GM12873 (cell line): ENCODE measurements around the gene MYOM1.

Experiments
- TF ChIP-seq, protein P1 (sequence below): IDR thresholded peaks from 2 replicates; pipeline ENCODE4 v1.5.1; 2012; ENCODE audit warnings: low read depth, mild to moderate bottlenecking, moderate library complexity, low read length, control low read depth; ENCODE audit not compliant: insufficient read depth; ENCODE audit errors: missing control alignments

Gene MYOM1

DNA sequence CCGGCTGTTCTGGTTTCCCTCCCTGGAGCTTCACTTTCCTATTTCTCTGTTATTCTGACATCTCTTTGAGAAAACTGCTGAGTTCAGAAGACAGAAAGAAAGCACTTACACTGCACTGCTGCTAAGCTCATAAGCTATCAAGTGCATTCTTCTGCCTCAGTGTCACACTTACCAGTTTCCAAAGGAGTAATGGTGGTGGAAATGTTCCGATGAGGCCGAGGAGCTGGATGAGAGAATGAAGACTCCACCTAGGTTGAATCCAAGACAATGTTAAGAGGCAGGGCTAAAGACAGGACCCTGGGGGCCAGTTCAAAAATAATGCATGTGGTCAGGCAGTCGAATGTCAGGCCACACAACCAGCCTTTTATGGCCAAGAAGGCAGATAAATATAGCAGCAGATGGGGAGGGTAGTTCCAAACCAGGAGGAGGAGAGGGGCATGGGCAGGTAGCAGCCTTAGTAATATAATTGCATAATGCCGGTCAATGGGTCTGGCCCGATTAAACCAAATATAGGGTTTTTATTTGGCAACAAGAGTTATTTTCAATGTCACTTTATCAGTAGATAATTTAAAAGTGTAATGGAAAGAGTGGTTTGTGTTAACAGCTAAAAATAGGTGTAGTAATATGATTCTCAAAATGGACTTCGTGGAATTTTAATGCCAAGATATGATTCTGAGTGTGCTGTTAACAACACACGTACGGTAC lies at the start of gene MYOM1:
TSS of gene MYOM1 (minus strand) at position 338 of the 705 bp plus-strand sequence. CDS start 4,745 bp downstream, outside the sequence.
- TF ChIP-seq, protein P1, sequence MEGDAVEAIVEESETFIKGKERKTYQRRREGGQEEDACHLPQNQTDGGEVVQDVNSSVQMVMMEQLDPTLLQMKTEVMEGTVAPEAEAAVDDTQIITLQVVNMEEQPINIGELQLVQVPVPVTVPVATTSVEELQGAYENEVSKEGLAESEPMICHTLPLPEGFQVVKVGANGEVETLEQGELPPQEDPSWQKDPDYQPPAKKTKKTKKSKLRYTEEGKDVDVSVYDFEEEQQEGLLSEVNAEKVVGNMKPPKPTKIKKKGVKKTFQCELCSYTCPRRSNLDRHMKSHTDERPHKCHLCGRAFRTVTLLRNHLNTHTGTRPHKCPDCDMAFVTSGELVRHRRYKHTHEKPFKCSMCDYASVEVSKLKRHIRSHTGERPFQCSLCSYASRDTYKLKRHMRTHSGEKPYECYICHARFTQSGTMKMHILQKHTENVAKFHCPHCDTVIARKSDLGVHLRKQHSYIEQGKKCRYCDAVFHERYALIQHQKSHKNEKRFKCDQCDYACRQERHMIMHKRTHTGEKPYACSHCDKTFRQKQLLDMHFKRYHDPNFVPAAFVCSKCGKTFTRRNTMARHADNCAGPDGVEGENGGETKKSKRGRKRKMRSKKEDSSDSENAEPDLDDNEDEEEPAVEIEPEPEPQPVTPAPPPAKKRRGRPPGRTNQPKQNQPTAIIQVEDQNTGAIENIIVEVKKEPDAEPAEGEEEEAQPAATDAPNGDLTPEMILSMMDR = no peak

DNA sequence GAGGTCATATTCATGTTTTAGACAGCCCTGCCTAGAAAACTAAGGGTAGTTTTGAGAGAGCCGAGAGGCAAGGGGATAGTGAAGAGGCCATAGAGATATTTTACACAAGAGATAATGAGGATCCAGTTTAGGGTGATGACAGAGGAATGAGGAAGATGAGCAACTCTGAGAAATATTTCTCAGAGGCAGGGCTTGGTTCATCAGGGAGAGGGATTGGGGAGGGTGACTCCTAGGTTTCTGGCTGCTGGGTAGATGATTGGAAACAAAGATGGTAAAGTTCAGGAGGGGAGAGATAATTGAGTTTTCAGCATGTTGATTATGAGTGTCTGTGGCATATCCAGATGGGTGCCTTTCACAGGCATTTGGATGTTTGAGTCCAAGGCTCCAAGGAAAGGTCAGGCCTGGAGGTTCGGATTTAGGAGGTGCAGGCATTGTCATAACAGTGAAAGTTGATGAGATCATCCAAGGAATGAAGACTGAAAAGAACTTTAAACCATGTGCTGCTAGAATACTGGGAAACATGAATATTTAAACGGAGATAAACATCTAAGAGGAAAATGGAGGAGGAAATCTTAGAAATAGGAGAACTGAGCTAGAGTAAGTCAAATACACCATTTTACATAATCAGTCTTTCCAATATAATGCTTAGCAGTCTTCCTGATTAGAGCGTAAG lies 49.6 kb upstream of the MYOM1 start:
- TF ChIP-seq, protein P1 = no peak

DNA sequence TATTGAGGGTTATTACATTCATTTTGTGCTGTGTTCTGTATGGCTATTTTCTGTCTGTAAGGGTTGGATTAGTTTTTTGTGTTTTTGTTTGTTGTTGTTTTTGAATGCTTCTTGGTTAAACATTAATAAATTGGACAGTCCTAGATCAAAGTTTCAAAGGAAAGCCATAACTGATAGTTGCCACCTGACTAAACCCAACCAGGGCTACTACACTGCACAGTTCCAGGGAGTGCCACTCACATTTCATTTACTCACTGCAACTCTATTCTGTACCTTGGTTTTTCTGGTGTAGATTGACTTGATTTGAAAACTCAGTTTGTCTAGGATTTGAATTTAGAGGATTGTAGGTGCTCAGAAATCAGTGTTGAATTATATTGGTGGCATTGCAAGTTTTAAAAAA lies 48.5 kb upstream of the MYOM1 start:
- TF ChIP-seq, protein P1 = no peak

DNA sequence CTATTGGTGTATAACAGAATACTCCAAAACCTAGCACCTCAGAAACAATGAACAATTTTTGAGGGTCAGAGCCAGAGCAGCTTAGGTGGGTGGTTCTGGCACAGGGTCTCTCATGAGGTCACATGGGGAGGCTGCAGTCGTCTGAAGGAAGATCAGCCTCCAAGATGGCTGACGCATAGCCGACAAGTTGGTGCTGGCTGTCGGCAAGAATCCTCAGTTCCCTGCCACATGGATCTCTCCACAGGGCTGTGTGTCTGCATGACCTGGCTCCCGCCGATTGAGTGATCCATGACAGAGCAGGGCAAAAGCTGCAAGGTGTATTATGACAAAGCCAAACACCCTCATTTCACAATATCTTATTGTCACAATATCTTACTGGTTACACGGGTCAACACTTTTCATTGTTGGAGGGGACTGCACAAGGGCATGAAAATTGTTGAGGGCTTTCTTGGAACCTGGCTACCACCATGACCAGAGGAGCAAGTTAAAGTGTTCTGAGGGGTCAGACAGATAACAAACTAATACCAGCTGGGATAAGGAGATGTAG lies 46.4 kb upstream of the MYOM1 start:
- TF ChIP-seq, protein P1 = no peak

DNA sequence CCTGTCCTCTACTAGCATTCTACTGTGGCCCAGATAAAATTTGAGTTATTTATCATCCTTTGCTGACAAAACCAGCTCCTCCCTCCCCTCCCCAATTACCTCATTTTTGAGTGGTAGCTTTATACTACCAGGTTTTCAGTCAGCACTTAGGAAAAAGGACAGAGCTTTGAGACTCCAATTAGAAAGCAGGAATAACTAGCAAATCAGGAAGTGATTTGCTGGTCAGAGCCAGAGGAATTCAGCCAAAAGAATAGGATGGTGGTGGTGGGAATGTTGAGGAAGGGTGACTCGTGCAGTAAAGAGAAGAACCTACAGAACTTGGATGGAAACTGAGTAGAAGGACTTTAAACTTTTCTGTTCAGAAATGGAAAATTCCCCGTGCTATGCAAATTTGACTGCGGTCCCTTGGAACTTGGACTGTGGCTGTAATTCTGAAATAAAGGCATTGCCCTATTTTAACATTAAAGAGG lies 45.8 kb upstream of the MYOM1 start:
- TF ChIP-seq, protein P1 = no peak

DNA sequence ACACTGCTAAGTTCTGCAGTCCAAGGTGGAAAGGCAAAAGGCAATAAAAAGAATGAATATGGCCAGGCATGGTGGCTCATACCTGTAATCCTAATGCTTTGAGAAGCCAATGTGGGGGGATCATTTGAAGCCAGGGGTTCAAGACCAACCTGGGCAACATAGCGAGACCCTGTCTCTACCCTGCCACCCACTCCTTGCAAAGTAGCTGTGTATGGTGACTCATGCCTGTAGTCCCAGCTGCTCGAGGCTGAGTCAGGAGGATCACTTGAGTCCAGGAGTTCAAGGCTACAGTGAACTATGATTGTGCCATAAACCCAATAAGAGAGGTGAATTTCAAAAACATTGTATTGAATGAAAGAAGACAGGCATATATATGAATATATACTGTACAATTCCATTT lies 44.6 kb upstream of the MYOM1 start:
- TF ChIP-seq, protein P1 = no peak

DNA sequence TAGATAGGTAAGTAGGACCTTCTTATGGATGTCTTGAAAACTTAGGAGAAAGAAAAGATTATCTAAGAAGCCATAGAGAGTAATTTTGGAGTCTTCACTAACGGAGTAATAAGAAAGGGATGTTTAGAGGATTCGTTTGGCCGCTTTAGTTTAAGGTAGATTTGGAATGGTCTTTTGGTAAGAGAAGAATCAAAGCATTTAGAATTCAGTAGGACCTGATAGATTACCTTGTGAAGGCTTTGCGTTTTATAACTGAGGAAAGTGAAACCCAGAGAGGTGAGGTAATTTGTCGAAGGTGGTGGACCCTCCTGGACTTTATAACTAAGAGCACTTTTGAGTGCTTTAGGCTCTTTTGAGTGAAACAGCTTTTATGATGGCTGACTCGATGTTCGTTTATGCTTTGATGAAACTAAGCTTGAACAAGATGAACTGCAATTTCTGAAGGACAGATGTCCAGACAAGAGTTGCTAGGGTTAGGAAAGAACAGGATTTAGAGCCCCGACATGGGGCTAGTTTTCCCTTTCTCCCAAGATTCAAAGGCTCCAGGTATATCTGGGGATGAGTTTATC lies 43.4 kb upstream of the MYOM1 start:
- TF ChIP-seq, protein P1 = no peak
